ENCODE results near the gene SEMA4D.

DNA sequence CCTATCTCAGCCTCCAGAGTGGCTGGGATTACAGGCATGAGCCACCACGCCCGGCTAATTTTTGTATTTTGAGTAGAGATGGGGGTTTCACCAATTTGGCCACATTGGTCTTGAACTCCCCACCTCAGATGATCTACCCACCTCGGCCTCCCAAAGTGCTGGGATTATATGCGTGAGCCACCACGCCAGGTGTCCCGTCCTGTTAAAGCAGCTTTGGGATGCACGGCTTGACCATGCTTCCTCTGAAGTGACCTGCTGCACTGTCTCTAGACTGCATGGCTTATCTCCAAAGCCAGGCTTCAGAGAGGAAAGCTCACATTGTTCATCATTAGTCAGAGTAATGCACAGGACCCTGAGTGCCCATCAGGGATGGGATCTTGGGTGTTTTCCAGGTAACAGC, 45.4 kb downstream of the SEMA4D start:
- TF ChIP-seq, protein P1, sequence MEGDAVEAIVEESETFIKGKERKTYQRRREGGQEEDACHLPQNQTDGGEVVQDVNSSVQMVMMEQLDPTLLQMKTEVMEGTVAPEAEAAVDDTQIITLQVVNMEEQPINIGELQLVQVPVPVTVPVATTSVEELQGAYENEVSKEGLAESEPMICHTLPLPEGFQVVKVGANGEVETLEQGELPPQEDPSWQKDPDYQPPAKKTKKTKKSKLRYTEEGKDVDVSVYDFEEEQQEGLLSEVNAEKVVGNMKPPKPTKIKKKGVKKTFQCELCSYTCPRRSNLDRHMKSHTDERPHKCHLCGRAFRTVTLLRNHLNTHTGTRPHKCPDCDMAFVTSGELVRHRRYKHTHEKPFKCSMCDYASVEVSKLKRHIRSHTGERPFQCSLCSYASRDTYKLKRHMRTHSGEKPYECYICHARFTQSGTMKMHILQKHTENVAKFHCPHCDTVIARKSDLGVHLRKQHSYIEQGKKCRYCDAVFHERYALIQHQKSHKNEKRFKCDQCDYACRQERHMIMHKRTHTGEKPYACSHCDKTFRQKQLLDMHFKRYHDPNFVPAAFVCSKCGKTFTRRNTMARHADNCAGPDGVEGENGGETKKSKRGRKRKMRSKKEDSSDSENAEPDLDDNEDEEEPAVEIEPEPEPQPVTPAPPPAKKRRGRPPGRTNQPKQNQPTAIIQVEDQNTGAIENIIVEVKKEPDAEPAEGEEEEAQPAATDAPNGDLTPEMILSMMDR (IDR thresholded peaks at IDR 0.05; ENCODE audit: low read depth, low read length): no peak
- no peak for TF ChIP-seq EZH2phosphoT487 (IDR thresholded peaks at IDR 0.05; ENCODE audit: low read depth)
